Gastroesophageal sphincter (tissue), 4 donors: ENCODE results near the gene FBLIM1. TPM values are rescaled to one million over a fixed set of nuclear protein-coding genes. Genes with fewer than 3 reads are reported as not detected.

Experiments
- ATAC-seq: fragments of 150-250 bp; one replicate; pipeline ENCODE4 v1.9.1; 2016; ENCODE audit warnings: mild to moderate bottlenecking, moderate library complexity
- H3K27ac ChIP-seq, 4 donors: fragments of 200-600 bp; sonication (generic) in 3 of 4; 1 replicate in 3 of 4; 2 replicates in 1 of 4; pipeline ENCODE4 v1.5.1; 2016 to 2019
- H3K27me3 ChIP-seq: fragments of 200-600 bp; sonication (generic); one replicate; pipeline ENCODE4 v1.5.1; 2019
- H3K36me3 ChIP-seq, 2 donors: fragments of 200-600 bp; sonication (generic); one replicate each; pipeline ENCODE4 v1.5.1; 2019; ENCODE audit warnings: control low read depth in 1 of 2
- H3K4me1 ChIP-seq, 3 donors: fragments of 200-600 bp; sonication (generic); 1 replicate in 2 of 3; 2 replicates in 1 of 3; pipeline ENCODE4 v1.5.1; 2016 to 2019; ENCODE audit warnings: control low read depth in 2 of 3
- H3K4me3 ChIP-seq, 2 donors: fragments of 200-600 bp; sonication (generic); one replicate each; pipeline ENCODE4 v1.5.1; 2019; ENCODE audit warnings: mild to moderate bottlenecking in 1 of 2, moderate library complexity in 1 of 2
- H3K9me3 ChIP-seq, 3 donors: fragments of 200-600 bp; sonication (generic); one replicate each; pipeline ENCODE4 v1.5.1; 2017 to 2019; ENCODE audit warnings: control low read depth in 2 of 3
- CTCF ChIP-seq, 4 experiments: fragments of 200-600 bp in 2 of 4; fragments of 450-650 bp in 2 of 4; sonication (generic) in 1 of 4; IDR thresholded peaks; one replicate each; pipeline ENCODE4 v1.5.1; 2017 to 2019; ENCODE audit warnings: antibody characterized with exemption in 4 of 4, mild to moderate bottlenecking in 2 of 4, moderate library complexity in 2 of 4
- EP300 ChIP-seq: sonication (generic); formaldehyde crosslinking; IDR thresholded peaks from one replicate; pipeline ENCODE4 v1.6.1; 2017; ENCODE audit warnings: antibody characterized with exemption, mild to moderate bottlenecking
- POLR2A ChIP-seq, 2 donors: fragments of 450-650 bp; IDR thresholded peaks; one replicate each; pipeline ENCODE4 v1.6.1; 2017; ENCODE audit warnings: antibody characterized with exemption in 2 of 2, mild to moderate bottlenecking in 2 of 2, moderate library complexity in 1 of 2
- POLR2AphosphoS5 ChIP-seq: sonication (generic); formaldehyde crosslinking; IDR thresholded peaks from one replicate; pipeline ENCODE4 v1.6.1; 2017; ENCODE audit warnings: antibody characterized with exemption
- WGBS, 2 donors: methylation state at CpG; one replicate each; pipeline ENCODE4 v1.1.5; 2018; ENCODE audit warnings: low coverage in 1 of 2; 5-methylcytosine and 5-hydroxymethylcytosine counted together
- total RNA-seq, 4 donors: library from RNA; depleted of rRNA; stranded (reverse); fragments of >200 nt; gene quantifications; one replicate each; pipeline ENCODE4 v1.1.0, GENCODE V29; 2016

Gene FBLIM1, protein sequence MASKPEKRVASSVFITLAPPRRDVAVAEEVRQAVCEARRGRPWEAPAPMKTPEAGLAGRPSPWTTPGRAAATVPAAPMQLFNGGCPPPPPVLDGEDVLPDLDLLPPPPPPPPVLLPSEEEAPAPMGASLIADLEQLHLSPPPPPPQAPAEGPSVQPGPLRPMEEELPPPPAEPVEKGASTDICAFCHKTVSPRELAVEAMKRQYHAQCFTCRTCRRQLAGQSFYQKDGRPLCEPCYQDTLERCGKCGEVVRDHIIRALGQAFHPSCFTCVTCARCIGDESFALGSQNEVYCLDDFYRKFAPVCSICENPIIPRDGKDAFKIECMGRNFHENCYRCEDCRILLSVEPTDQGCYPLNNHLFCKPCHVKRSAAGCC
- 100 to 1,000 TPM in 1 of 4 donors, 10 to 100 TPM in 3; 40.4 to 106 (median 47.0) TPM for total RNA-seq

DNA sequence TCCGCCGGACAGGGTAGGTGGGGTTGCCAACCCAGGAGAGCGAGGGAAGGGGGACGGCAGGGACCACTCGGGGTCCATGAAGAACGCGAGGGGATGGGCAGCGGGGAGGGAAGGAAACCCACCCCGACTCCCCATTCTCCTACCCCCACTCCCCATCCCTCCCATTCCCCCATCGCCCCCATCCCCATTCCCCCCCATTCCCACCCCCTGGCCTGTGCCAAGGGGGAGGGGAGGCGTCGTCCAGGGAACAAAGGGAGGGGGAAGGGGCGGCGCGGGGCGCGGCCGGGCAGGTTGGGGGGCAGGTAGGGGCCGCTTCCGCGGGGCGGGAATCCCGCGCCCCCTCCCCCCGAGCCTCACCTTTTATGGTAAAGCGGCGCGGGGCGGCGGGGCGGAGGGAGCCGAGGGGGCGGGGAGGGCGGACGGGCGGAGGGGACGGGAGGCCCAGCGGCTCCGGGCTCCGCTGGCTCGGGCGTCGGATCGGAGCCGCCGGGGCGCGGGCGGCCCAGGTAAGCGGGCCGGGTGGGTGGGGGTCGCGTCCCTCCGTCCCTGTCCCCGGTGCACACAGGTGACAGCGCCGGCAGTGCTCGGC, at the start of gene FBLIM1:
TSS of gene FBLIM1 (plus strand) at position 453 of the 589 bp plus-strand sequence. CDS start 6,189 bp downstream, outside the sequence.
- ATAC-seq: peak; percentile 31
- peaks cover 0 to 71% (median 28%) of the 10 kb centered on the region in 3 donors for H3K4me1 ChIP-seq
- no peaks in the 10 kb centered on the region for H3K36me3 ChIP-seq

GRCh38 chr1:15709226-15709625, 49.4 kb upstream of the FBLIM1 start:
- no peak for TF ChIP-seq EP300
- no peak for TF ChIP-seq CTCF (IDR thresholded peaks at IDR 0.05)
- no peak for TF ChIP-seq POLR2AphosphoS5
- no peak for TF ChIP-seq POLR2A (IDR thresholded peaks at IDR 0.05)
- no peak for ATAC-seq
- Histone ChIP-seq H3K27me3 (no peaks in the 10 kb centered on the region), H3K4me1 (peaks cover 0 to 69% (median 13%) of the 10 kb centered on the region in 3 donors), H3K27ac (no peak overlapping the region), H3K9me3 (no peaks in the 10 kb centered on the region), H3K4me3 (no peak overlapping the region), H3K36me3 (peaks cover 0 to 10% of the 10 kb centered on the region in 2 donors)
- WGBS, 2 donors: 87 to 91% methylated on average over 3 to 4 of the region's 4 CpGs

More for the DNA sequence above, at the start of gene FBLIM1:
- Histone ChIP-seq H3K4me3 (peak within 1 kb of the TSS; percentile 58 to 75), H3K9me3 (no peaks in the 10 kb centered on the region), H3K27ac (peak within 1 kb of the TSS; percentile 19 to 88 (median 79)), H3K27me3 (peaks cover 16% of the 10 kb centered on the region)
- WGBS, 2 donors: 3% methylated on average over 6 of the region's 58 CpGs; no CpG with 5 or more reads in 1 of the 2 donors
- TF ChIP-seq POLR2A (IDR thresholded peaks at IDR 0.05): no peak

- 51 to 55% methylated on average over 4 of the region's 4 CpGs for WGBS, 2 donors
- ATAC-seq: no peak
Observed at GRCh38 chr1:15712168-15712567, 46.4 kb upstream of the FBLIM1 start.

DNA sequence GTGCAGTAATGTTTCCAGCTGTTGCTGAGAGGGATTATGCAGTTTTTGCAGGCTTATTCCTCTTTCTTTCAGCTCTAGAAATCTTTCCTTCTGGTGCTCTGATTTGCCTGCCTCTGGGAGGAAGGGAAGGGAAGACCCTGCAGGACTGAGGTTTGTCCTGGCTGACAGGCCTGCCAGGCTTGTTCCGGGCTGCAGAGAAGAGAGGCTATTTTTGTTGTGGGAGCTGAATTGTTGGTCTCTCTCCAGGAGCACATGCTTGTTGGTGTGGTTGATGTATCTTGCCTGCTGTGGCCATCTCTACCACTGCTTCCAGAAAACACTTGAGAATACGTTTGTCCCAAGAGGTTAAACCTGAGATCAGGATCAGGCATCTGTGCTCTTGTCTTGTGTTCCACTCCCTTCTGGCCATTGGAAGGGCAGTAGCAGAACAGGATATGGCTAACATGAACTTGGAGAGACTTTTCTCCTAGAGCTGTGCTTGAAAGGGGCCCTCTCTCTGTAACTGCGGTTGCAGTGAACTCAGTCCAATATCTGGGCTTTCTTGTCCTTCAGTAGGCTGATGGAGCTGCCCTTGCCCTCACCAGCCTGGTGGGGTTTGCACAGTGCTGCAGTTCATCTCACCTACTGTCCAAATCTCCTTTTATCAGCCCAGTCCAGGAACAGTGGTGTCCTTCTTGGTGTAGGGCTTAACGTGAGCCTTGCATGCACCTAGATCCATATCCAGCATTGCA, 44.0 kb upstream of the FBLIM1 start:
- H3K36me3 ChIP-seq: peaks cover 0 to 38% of the 10 kb centered on the region in 2 donors
- ATAC-seq: peak; percentile 88
- TF ChIP-seq CTCF (IDR thresholded peaks at IDR 0.05) (no peak), POLR2AphosphoS5 (peak; percentile 40)

More at GRCh38 chr1:15712168-15712567, 46.4 kb upstream of the FBLIM1 start:
- H3K27ac ChIP-seq: no peak overlapping the region
- TF ChIP-seq EP300: no peak
- no peak for TF ChIP-seq POLR2A (IDR thresholded peaks at IDR 0.05)
- no peak for TF ChIP-seq POLR2AphosphoS5
- TF ChIP-seq CTCF (IDR thresholded peaks at IDR 0.05): no peak
- no peaks in the 10 kb centered on the region for H3K27me3 ChIP-seq
- H3K36me3 ChIP-seq: peaks cover 0 to 14% of the 10 kb centered on the region in 2 donors
- peaks cover 0 to 64% (median 16%) of the 10 kb centered on the region in 3 donors for H3K4me1 ChIP-seq
- no peaks in the 10 kb centered on the region for H3K9me3 ChIP-seq
- no peak overlapping the region for H3K4me3 ChIP-seq

More for the DNA sequence above, 44.0 kb upstream of the FBLIM1 start:
- H3K4me1 ChIP-seq: peaks cover 0 to 60% (median 11%) of the 10 kb centered on the region in 3 donors
- WGBS, 2 donors: 13% methylated on average over 2 of the region's 4 CpGs; no CpG with 5 or more reads in 1 of the 2 donors
- H3K27ac ChIP-seq: peak overlapping the region in 3 of 4 donors; percentile 63 to 82 (median 66)
- H3K27me3 ChIP-seq: no peaks in the 10 kb centered on the region
- H3K9me3 ChIP-seq: no peaks in the 10 kb centered on the region
- H3K4me3 ChIP-seq: no peak overlapping the region
